HepG2 (cell line): ENCODE data around the gene ARG1. TPM values are rescaled to one million over a fixed set of nuclear protein-coding genes. Genes with fewer than 3 reads are reported as not detected.

Experiments used
- BCL6 ChIP-seq: IDR thresholded peaks from 2 replicates; pipeline ENCODE4 v1.6.1; 2016; ENCODE audit warnings: missing genetic modification reagents, missing compliant biosample characterization
- CEBPG ChIP-seq: IDR thresholded peaks from 2 replicates; pipeline ENCODE4 v1.6.1; 2016
- DZIP1 ChIP-seq: sonication (generic); formaldehyde crosslinking; IDR thresholded peaks from 2 replicates; pipeline ENCODE4 v1.5.0; 2020; ENCODE audit warnings: mild to moderate bottlenecking, missing genetic modification reagents
- FOXK1 ChIP-seq: sonication (generic); formaldehyde crosslinking; IDR thresholded peaks from 2 replicates; pipeline ENCODE4 v1.4.0; 2020; ENCODE audit warnings: low read depth, missing genetic modification reagents, borderline replicate concordance
- HMG20A ChIP-seq: IDR thresholded peaks from 2 replicates; pipeline ENCODE4 v1.6.1; 2016; ENCODE audit warnings: borderline replicate concordance
- HNF4A ChIP-seq: sonication (generic); formaldehyde crosslinking; IDR thresholded peaks from 2 replicates; pipeline ENCODE4 v1.4.0; 2020; ENCODE audit warnings: missing genetic modification reagents
- IKZF4 ChIP-seq: sonication (generic); formaldehyde crosslinking; IDR thresholded peaks from 2 replicates; pipeline ENCODE4 v1.5.1; 2020; ENCODE audit warnings: borderline replicate concordance, mild to moderate bottlenecking, low read depth, missing genetic modification reagents; ENCODE audit errors: not compliant biosample characterization
- MIER3 ChIP-seq: IDR thresholded peaks from 2 replicates; pipeline ENCODE4 v1.6.1; 2016; ENCODE audit warnings: missing compliant biosample characterization, borderline replicate concordance
- NFATC3 ChIP-seq: sonication (generic); formaldehyde crosslinking; IDR thresholded peaks from 2 replicates; pipeline ENCODE4 v1.5.1; 2020; ENCODE audit warnings: mild to moderate bottlenecking, missing genetic modification reagents
- NR2F1 ChIP-seq, 2 experiments: fragments of 450-650 bp in 1 of 2; formaldehyde crosslinking in 1 of 2; IDR thresholded peaks; 2 replicates each; pipeline versions ENCODE4 v1.5.0 to v1.6.1; 2016 to 2020; ENCODE audit warnings: mild to moderate bottlenecking in 1 of 2, missing compliant biosample characterization in 1 of 2, missing genetic modification reagents in 1 of 2, moderate library complexity in 1 of 2
- POGZ ChIP-seq: sonication (generic); formaldehyde crosslinking; IDR thresholded peaks from 2 replicates; pipeline ENCODE4 v1.4.0; 2020; ENCODE audit warnings: mild to moderate bottlenecking, missing genetic modification reagents
- POLR2G ChIP-seq: fragments of 200-400 bp; formaldehyde crosslinking; IDR thresholded peaks from 2 replicates; pipeline ENCODE4 v1.6.1; 2018; ENCODE audit warnings: mild to moderate bottlenecking, low read depth, low read length, moderate library complexity
- RORA ChIP-seq: sonication (generic); formaldehyde crosslinking; IDR thresholded peaks from 2 replicates; pipeline ENCODE4 v1.5.0; 2020; ENCODE audit warnings: mild to moderate bottlenecking, missing genetic modification reagents, moderate library complexity
- SRF ChIP-seq: IDR thresholded peaks from 2 replicates; pipeline ENCODE4 v1.6.1; 2011; ENCODE audit warnings: mild to moderate bottlenecking, low read depth, low read length, moderate library complexity
- ZBTB46 ChIP-seq: sonication (generic); formaldehyde crosslinking; IDR thresholded peaks from 2 replicates; pipeline ENCODE4 v1.4.0; 2020; ENCODE audit warnings: mild to moderate bottlenecking, missing genetic modification reagents, borderline replicate concordance
- ZHX1 ChIP-seq: sonication (generic); formaldehyde crosslinking; IDR thresholded peaks from 2 replicates; pipeline ENCODE4 v1.8.1; 2022; ENCODE audit warnings: low read depth, mild to moderate bottlenecking, missing genetic modification reagents
- ZKSCAN8 ChIP-seq: IDR thresholded peaks from 2 replicates; pipeline ENCODE4 v1.6.1; 2016; ENCODE audit warnings: borderline replicate concordance, missing genetic modification reagents, missing compliant biosample characterization
- ZMYM3 ChIP-seq: sonication (generic); formaldehyde crosslinking; IDR thresholded peaks from 2 replicates; pipeline ENCODE4 v1.5.1; 2020; ENCODE audit warnings: mild to moderate bottlenecking, missing genetic modification reagents
- ZNF513 ChIP-seq: sonication (generic); formaldehyde crosslinking; conservative IDR thresholded peaks from 2 replicates; pipeline ENCODE4 v1.5.0; 2020; ENCODE audit warnings: missing genetic modification reagents
- ZNF564 ChIP-seq: sonication (generic); formaldehyde crosslinking; IDR thresholded peaks from 2 replicates; pipeline ENCODE4 v1.8.1; 2023; ENCODE audit warnings: mild to moderate bottlenecking, missing genetic modification reagents
- ZNF580 ChIP-seq: IDR thresholded peaks from 2 replicates; pipeline ENCODE4 v1.6.1; 2016; ENCODE audit warnings: low read depth, borderline replicate concordance
- polyA plus RNA-seq, 8 experiments: library from polyadenylated mRNA; depleted of rRNA in 3 of 8; stranded (reverse) in 7 of 8; unstranded in 1 of 8; fragments of >200 nt; fragmentation: Illumina TruSeq in 4 of 8; extraction: Trizol in 4 of 8; gene quantifications; 2 replicates each; pipeline versions ENCODE4 v1.2.1 to v1.2.3, GENCODE V29; 2011 to 2016; ENCODE audit warnings: low read depth in 4 of 8, missing spikeins in 1 of 8, mixed read lengths in 1 of 8; ENCODE audit not compliant: insufficient read depth in 1 of 8
- total RNA-seq, 5 experiments: library from RNA; depleted of rRNA; stranded (reverse); fragments of >200 nt; fragmentation: Illumina TruSeq; extraction: Trizol; gene quantifications; 2 replicates each; pipeline ENCODE4 v1.2.3, GENCODE V29; 2016; ENCODE audit warnings: low read depth in 1 of 5

ARG1 gene
- total and polyA plus RNA-seq, 2 of the 13 experiments (the other 11 are each of a cell fraction or from before 2014, with no cell fraction given) = 2.2 to 11.2 TPM

- no peak for TF ChIP-seq IKZF4 (CRISPR knock-in tag)
- peak; percentile 55 for TF ChIP-seq CEBPG (CRISPR knock-in tag)
- no peak for TF ChIP-seq ZBTB46 (CRISPR knock-in tag)
- TF ChIP-seq ZHX1 (CRISPR knock-in tag) = no peak
- peak; percentile 35; the same call in 1 of the 2 replicates for TF ChIP-seq POLR2G
- no peak for TF ChIP-seq NFATC3
- TF ChIP-seq MIER3 (CRISPR knock-in tag) = no peak; the same call in 1 of the 2 replicates
- TF ChIP-seq ZNF564 (CRISPR knock-in tag) = no peak
- peak; percentile 63; the same call in 1 of the 2 replicates for TF ChIP-seq ZKSCAN8 (CRISPR knock-in tag)
- TF ChIP-seq POGZ (CRISPR knock-in tag) = peak; percentile 83; the same call in 1 of the 2 replicates
- TF ChIP-seq ZNF513 (CRISPR knock-in tag) = no peak
- peak; percentile 29; the same call in 1 of the 2 replicates for TF ChIP-seq SRF
- peak; percentile 81 for TF ChIP-seq HNF4A
- peak; percentile 26 for TF ChIP-seq ZMYM3 (CRISPR knock-in tag)
- TF ChIP-seq DZIP1 (CRISPR knock-in tag) = no peak
- TF ChIP-seq NR2F1 (CRISPR knock-in tag; IDR thresholded peaks at IDR 0.05) = peak; percentile 66 to 77; a peak in 3 of 4 replicates
- peak; percentile 28; the same call in 1 of the 2 replicates for TF ChIP-seq FOXK1 (CRISPR knock-in tag)
- peak; percentile 53; the same call in 1 of the 2 replicates for TF ChIP-seq HMG20A (CRISPR knock-in tag)
- peak; percentile 55; the same call in 1 of the 2 replicates for TF ChIP-seq ZNF580 (CRISPR knock-in tag)
- no peak for TF ChIP-seq RORA (CRISPR knock-in tag)
- TF ChIP-seq BCL6 (CRISPR knock-in tag) = peak; percentile 79
Measured at GRCh38 chr6:131574133-131574532, 1.1 kb downstream of the ARG1 start (continued).
